Left ventricle myocardium inferior (tissue), 1 donor: ENCODE results near the gene ABTB1. TPM values are rescaled to one million over a fixed set of nuclear protein-coding genes. Genes with fewer than 3 reads are reported as not detected.

ENCODE experiments used
- DNase-seq: peaks from one replicate; pipeline ENCODE4 v3.0.0-alpha.2; 2020
- H3K27ac ChIP-seq: fragments of 200-600 bp; replicated peaks from 2 replicates; pipeline ENCODE4 v1.8.0; 2021
- H3K27me3 ChIP-seq: fragments of 200-600 bp; 2 replicates; pipeline ENCODE4 v1.8.0; 2021; ENCODE audit warnings: low read depth
- H3K36me3 ChIP-seq: fragments of 200-600 bp; 2 replicates; pipeline ENCODE4 v1.8.0; 2021
- H3K4me1 ChIP-seq: fragments of 200-600 bp; 2 replicates; pipeline ENCODE4 v1.8.0; 2021
- H3K4me3 ChIP-seq: fragments of 200-600 bp; 2 replicates; pipeline ENCODE4 v1.8.0; 2021; ENCODE audit warnings: mild to moderate bottlenecking, moderate library complexity
- H3K9me3 ChIP-seq: fragments of 200-600 bp; replicated peaks from 2 replicates; pipeline ENCODE4 v1.8.0; 2021
- intact Hi-C: fragments of 100-400 bp; cut with micrococcal nuclease; formaldehyde crosslinking; loops from one replicate; pipeline ENCODE4 v1.11.0; 2022
- total RNA-seq: library from RNA; stranded (reverse); fragmentation: NEBNext Ultra II Directional; extraction: Animal tissue kit (Norgen Biotek cat#: 25700); gene quantifications from one replicate; pipeline ENCODE4 v1.2.1, GENCODE V29; 2021
- TF ChIP-seq, protein P1 (sequence below): fragments of 200-600 bp; IDR thresholded peaks from 2 replicates; pipeline ENCODE4 v1.8.0; 2021; ENCODE audit warnings: antibody characterized with exemption, mild to moderate bottlenecking, borderline replicate concordance
- donor health status: DM: no; HTN: yes; CAD: no; lungs with severe emphysema.

The ABTB1 gene
- total RNA-seq, 1 donor from 2014 or later = 29.9 TPM

DNA sequence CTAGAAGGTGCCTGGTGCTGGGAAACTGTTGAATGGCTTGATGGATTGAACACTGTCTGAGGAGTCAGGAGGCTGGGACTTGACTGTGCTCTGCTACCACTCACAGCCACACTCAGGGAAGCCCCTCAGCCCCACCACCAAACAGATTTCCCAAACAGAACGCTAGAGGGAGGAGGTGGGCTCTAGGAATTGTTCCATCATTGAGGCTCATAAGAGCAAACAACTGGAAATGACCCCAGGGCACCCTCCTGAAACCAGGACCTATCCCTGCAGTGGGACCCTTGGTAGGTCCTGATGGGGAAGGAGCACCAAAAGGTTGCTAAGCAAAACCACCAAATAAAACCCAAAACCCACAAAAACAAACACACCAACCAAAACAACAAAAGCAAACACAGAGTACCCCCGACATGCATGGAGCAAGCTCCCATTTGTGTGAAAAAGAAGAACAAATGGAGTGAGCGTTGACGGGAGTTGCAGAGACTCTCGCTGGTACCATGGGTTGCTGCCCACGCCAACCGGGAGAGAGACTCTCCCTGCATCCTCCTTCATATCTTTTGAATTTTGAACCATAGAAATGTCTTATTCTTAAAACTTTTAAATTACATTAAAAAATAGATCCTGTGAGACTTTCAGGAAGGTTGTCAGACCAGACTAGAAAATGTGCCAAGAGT, 45.6 kb downstream of the ABTB1 start:
- intact Hi-C loops = no loop called here
- H3K4me1 ChIP-seq = peaks cover 97% of the 10 kb centered on the region
- no peaks in the 10 kb centered on the region for H3K9me3 ChIP-seq
- H3K27me3 ChIP-seq = no peaks in the 10 kb centered on the region
- TF ChIP-seq, protein P1, sequence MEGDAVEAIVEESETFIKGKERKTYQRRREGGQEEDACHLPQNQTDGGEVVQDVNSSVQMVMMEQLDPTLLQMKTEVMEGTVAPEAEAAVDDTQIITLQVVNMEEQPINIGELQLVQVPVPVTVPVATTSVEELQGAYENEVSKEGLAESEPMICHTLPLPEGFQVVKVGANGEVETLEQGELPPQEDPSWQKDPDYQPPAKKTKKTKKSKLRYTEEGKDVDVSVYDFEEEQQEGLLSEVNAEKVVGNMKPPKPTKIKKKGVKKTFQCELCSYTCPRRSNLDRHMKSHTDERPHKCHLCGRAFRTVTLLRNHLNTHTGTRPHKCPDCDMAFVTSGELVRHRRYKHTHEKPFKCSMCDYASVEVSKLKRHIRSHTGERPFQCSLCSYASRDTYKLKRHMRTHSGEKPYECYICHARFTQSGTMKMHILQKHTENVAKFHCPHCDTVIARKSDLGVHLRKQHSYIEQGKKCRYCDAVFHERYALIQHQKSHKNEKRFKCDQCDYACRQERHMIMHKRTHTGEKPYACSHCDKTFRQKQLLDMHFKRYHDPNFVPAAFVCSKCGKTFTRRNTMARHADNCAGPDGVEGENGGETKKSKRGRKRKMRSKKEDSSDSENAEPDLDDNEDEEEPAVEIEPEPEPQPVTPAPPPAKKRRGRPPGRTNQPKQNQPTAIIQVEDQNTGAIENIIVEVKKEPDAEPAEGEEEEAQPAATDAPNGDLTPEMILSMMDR = no peak
- no peak for DNase-seq
- H3K36me3 ChIP-seq = peaks cover 47% of the 10 kb centered on the region
- no peak overlapping the region for H3K4me3 ChIP-seq
- H3K27ac ChIP-seq = peak overlapping the region; percentile 96

DNA sequence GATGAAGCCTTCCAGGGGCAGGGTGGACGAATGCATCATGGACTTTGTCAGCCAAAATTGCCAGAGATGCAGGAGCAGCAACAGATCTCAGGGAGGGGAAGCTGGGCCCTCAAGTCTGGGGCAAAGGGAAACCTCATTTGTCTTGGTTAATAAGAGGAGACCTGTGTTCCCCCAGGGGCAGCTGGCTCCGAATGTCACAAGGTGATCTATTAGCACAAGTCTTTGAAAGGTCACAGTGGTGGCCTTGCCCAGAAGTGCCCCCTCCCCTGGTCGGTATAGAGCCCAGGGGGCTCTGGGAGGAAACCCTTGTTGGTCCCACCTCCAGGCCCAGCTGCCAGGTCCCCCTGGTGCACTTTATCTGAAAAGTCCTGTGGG, 46.2 kb downstream of the ABTB1 start:
- intact Hi-C loops = no loop called here
- Histone ChIP-seq H3K9me3 (no peaks in the 10 kb centered on the region), H3K36me3 (peaks cover 46% of the 10 kb centered on the region), H3K4me1 (peaks cover 97% of the 10 kb centered on the region), H3K27me3 (no peaks in the 10 kb centered on the region), H3K4me3 (no peak overlapping the region), H3K27ac (peak overlapping the region; percentile 96)
- TF ChIP-seq, protein P1 = no peak
- no peak for DNase-seq

DNA sequence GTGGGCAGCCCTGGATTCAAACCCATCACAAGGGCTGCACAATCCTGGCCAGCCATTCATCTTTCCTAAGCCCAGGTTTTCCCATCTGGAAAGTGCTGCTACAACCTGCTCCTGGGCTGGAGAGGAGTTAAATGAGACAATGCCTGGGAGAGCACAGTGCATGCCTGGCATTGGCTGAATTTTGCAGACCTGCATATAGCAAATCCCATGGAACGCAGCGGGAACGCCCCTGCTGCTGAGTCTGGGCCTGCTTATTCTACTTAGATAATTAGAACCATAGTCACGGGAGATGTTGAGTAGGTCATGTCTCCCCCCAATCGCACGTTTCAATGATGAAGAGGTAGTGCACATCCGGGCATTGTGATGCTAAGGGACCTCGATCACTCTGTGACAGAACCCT, 46.6 kb downstream of the ABTB1 start:
- peaks cover 95% of the 10 kb centered on the region for H3K4me1 ChIP-seq
- peaks cover 46% of the 10 kb centered on the region for H3K36me3 ChIP-seq
- intact Hi-C loops = no loop called here
- H3K27me3 ChIP-seq = no peaks in the 10 kb centered on the region
- no peak overlapping the region for H3K4me3 ChIP-seq
- peak overlapping the region; percentile 96 for H3K27ac ChIP-seq
- H3K9me3 ChIP-seq = no peaks in the 10 kb centered on the region
- DNase-seq = no peak
- TF ChIP-seq, protein P1 = no peak

DNA sequence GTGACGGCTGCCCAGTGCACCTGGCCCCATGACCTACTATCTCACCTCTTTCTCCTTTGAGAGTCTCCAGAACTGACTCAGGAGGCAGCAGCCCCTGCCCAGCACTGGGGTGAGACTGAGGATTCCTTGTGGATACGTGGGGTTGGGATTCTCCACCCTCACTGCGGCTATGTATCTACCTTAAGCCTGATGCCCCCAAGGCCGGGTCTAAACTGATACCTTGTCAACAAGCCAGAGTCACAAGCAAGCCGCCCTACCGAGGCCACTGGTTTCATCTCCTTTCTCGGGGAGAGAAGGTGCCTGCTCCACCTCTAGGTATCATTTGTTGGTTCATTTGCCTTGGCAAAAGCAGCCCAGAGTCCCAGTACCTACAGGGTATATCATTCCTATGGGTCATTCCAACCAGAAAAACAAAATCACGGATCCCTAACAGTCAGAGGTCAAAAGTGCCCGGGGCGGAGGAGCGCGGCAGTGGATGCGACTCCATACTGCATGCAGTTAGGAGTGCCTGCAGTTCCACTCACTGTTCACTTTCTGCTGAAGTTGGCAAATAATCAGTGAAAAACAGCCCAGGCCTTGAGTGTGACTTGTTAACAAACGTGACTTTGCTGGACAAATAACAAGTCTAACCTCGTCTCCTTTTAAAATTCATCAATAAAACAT, 47.5 kb downstream of the ABTB1 start:
- Histone ChIP-seq H3K27me3 (no peaks in the 10 kb centered on the region), H3K27ac (peak overlapping the region; percentile 96), H3K9me3 (no peaks in the 10 kb centered on the region), H3K4me1 (peaks cover 94% of the 10 kb centered on the region), H3K36me3 (peaks cover 46% of the 10 kb centered on the region), H3K4me3 (no peak overlapping the region)
- intact Hi-C loops = no loop called here
- TF ChIP-seq, protein P1 = no peak
- DNase-seq = no peak

DNA sequence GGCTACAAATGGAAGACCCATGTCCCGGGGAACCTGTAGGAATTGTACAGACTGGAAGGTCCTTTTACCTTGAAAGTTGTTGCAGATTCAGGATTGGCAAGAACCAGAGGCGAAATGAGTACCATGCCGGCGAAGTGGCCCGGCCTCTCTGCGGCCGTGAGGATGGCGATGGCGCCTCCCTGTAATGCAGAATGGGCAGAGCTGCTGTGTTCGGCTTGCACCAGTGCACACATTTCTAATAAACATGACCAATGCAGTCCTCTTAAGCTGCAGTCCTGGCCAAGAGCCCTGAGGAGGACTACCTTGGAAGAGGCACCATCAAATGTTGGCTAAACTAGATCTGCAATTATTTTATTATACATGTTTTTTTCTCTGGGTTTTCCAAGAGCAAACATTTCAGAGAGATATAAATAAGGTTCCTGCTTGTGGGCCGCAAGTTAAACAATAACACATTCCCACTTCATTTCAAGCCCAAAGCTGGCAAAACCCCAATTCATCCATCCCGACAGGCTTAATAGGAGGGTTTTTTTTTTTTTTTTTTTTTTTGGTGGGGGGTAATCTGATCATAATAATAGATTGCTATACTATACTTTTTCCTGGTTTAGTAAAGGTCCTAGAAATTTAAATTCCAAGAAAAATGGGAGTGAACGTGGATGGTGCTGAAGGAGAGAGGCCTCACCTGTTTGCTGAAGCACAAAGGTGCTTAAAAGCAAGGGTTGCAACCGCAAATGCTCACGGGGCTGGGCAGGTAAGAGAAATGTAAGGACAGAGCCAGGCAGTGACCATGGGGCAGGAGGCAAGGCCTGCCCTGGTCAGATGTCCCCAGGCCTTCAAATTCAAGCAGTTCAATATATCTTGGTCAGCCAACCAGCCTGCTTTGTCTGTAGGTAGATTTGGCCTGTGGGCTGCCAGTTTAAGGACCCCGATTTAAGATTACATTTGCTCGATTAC, 48.5 kb downstream of the ABTB1 start:
- no peak for DNase-seq
- Histone ChIP-seq H3K9me3 (no peaks in the 10 kb centered on the region), H3K27ac (peak overlapping the region; percentile 96), H3K27me3 (no peaks in the 10 kb centered on the region), H3K36me3 (peaks cover 36% of the 10 kb centered on the region), H3K4me1 (peaks cover 92% of the 10 kb centered on the region), H3K4me3 (no peak overlapping the region)
- TF ChIP-seq, protein P1 = no peak
- intact Hi-C loops = no loop called here
